ENCODE results near the gene DOCK9. TPM values are rescaled to one million over a fixed set of nuclear protein-coding genes. Genes with fewer than 3 reads are reported as not detected.

The DOCK9 gene
- total and polyA plus RNA-seq, 9 of the 15 experiments (the other 6 are each of a cell fraction or from before 2014, with no cell fraction given): 3.5 to 25.3 (median 16.7) TPM

GRCh38 chr13:98994896-98995295 lies 17.0 kb upstream of the DOCK9 start:
- WGBS (ENCODE audit: insufficient coverage, low coverage, missing lambda C conversion rate): 90% methylated on average over 6 of the region's 6 CpGs
- no peaks in the 10 kb centered on the region for H4K20me1 ChIP-seq (replicated peaks; ENCODE audit: control insufficient read depth, insufficient read depth, low read length)
- ATAC-seq: no peak
- BruUV-seq (replicated peaks): no TSS peak
- no peaks in the 10 kb centered on the region for H3K27me3 ChIP-seq (ENCODE audit: control insufficient read depth in 2 of 2, insufficient read depth in 2 of 2, low read length in 2 of 2)
- intact Hi-C loops (cut with micrococcal nuclease): loop anchor here (10.0 kb wide), 1 partner anchor 90 kb away; no protein-coding TSS in a partner anchor
- FAIRE-seq: no peak
- H3K9me1 ChIP-seq (ENCODE audit: control insufficient read depth, insufficient read depth, low read length): peaks cover 4% of the 10 kb centered on the region
- no peak overlapping the region for H3K27ac ChIP-seq (ENCODE audit: extremely low read depth, low read depth, low read length)
- ChIA-PET CTCF (ENCODE audit: low intra/inter-chr PET ratio) (no interaction called here), POLR2A (no interaction called here)
- DNase-seq (ENCODE audit: extremely low read depth in 1 of 4, low spot score in 3 of 4): no peak
- H3K4me3 ChIP-seq: no peak overlapping the region
- H3K9ac ChIP-seq (ENCODE audit: insufficient read depth in 1 of 2, low read depth in 2 of 2, low read length in 2 of 2): no peak overlapping the region
- no peaks in the 10 kb centered on the region for H3K9me3 ChIP-seq (replicated peaks; ENCODE audit: control insufficient read depth, insufficient read depth, low read depth, low read length)
- no peak overlapping the region for H3K4me2 ChIP-seq (ENCODE audit: insufficient read depth, low read length)
- no peaks in the 10 kb centered on the region for H3K36me3 ChIP-seq (ENCODE audit: control insufficient read depth, insufficient read depth, low read length)
- in situ Hi-C loops (cut with MboI): no loop called here
- peaks cover 0 to 17% of the 10 kb centered on the region in 2 experiments; a peak in 3 of 5 replicates for H3K4me1 ChIP-seq (replicated peaks in 1 of 2; ENCODE audit: control insufficient read depth in 2 of 2, insufficient read depth in 2 of 2, low read length in 2 of 2)
- H2AFZ ChIP-seq (ENCODE audit: low read depth, low read length): no peak overlapping the region
- TF ChIP-seq KDM5B (IDR thresholded peaks at IDR 0.05; ENCODE audit: insufficient replicate concordance, low read depth, low read length) (no peak), CEBPZ (IDR thresholded peaks at IDR 0.05; ENCODE audit: borderline replicate concordance, low read depth, low read length) (no peak), CREB3 (tag; conservative IDR thresholded peaks at IDR 0.05; ENCODE audit: low read depth) (no peak), ETV1 (tag; conservative IDR thresholded peaks at IDR 0.05; ENCODE audit: low read depth) (no peak), ZNF398 (CRISPR knock-in tag; IDR thresholded peaks at IDR 0.05) (no peak)
- TF ChIP-seq, protein P1, sequence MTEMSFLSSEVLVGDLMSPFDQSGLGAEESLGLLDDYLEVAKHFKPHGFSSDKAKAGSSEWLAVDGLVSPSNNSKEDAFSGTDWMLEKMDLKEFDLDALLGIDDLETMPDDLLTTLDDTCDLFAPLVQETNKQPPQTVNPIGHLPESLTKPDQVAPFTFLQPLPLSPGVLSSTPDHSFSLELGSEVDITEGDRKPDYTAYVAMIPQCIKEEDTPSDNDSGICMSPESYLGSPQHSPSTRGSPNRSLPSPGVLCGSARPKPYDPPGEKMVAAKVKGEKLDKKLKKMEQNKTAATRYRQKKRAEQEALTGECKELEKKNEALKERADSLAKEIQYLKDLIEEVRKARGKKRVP (CRISPR knock-in tag; IDR thresholded peaks at IDR 0.05): no peak
- H3K79me2 ChIP-seq (ENCODE audit: control insufficient read depth, insufficient read depth, low read length): no peaks in the 10 kb centered on the region

All from K562 (cell line).